ENCODE results near the gene TMEM250. TPM values are rescaled to one million over a fixed set of nuclear protein-coding genes. Genes with fewer than 3 reads are reported as not detected.

The TMEM250 gene
- total RNA-seq, 3 donors from 2014 or later (not counting 1 experiment from before 2014, with no cell fraction given), result 19.5 to 34.3 (median 33.6) TPM

GRCh38 chr9:136122425-136123383, 4.0 kb upstream of the TMEM250 start:
- DNase-seq, result peak; percentile 78 to 86
- Histone ChIP-seq H3K27me3 (ENCODE audit: control insufficient read depth, insufficient read depth, low read length) (no peaks in the 10 kb centered on the region), H3K9me3 (ENCODE audit: control insufficient read depth, insufficient read depth, low read length) (no peaks in the 10 kb centered on the region), H3K4me1 (ENCODE audit: control insufficient read depth, insufficient read depth, low read length) (peaks cover 17% of the 10 kb centered on the region), H3K4me3 (ENCODE audit: low read length) (no peak overlapping the region), H3K36me3 (ENCODE audit: control insufficient read depth, insufficient read depth, low read length) (no peaks in the 10 kb centered on the region), H3K27ac (ENCODE audit: low read length) (no peak overlapping the region)
- H3K27ac Mint-ChIP-seq, result peak overlapping the region in 1 of 2 donors; percentile 65
- peak; percentile 33 to 48 (median 34) for ATAC-seq
- peak; percentile 97 for TF ChIP-seq CTCF (IDR thresholded peaks at IDR 0.05)
- no peaks in the 10 kb centered on the region for H3K36me3 Mint-ChIP-seq
- no peak overlapping the region for H3K4me3 Mint-ChIP-seq
- intact Hi-C loops (cut with micrococcal nuclease), result loop anchor here (1.0 to 2.0 kb wide), 4 partner anchors 16 to 258 kb away; no protein-coding TSS in a partner anchor
- peaks cover 0 to 3% of the 10 kb centered on the region in 2 donors for H3K27me3 Mint-ChIP-seq (ENCODE audit: low read depth in 2 of 2)
- H3K4me1 Mint-ChIP-seq, result peaks cover 0 to 7% of the 10 kb centered on the region in 2 donors
- WGBS (ENCODE audit: insufficient coverage), result 23% methylated on average over 42 of the region's 45 CpGs
- no peaks in the 10 kb centered on the region for H3K9me3 Mint-ChIP-seq

GRCh38 chr9:136121801-136122200, 3.1 kb upstream of the TMEM250 start:
- Histone ChIP-seq H3K27ac (ENCODE audit: low read length) (no peak overlapping the region), H3K36me3 (ENCODE audit: control insufficient read depth, insufficient read depth, low read length) (no peaks in the 10 kb centered on the region), H3K4me3 (ENCODE audit: low read length) (no peak overlapping the region), H3K27me3 (ENCODE audit: control insufficient read depth, insufficient read depth, low read length) (no peaks in the 10 kb centered on the region), H3K4me1 (ENCODE audit: control insufficient read depth, insufficient read depth, low read length) (peaks cover 26% of the 10 kb centered on the region), H3K9me3 (ENCODE audit: control insufficient read depth, insufficient read depth, low read length) (no peaks in the 10 kb centered on the region)
- 93% methylated on average over 9 of the region's 9 CpGs for WGBS (ENCODE audit: insufficient coverage)
- DNase-seq, result no peak
- ATAC-seq, result no peak
- Mint-ChIP-seq H3K27me3 (ENCODE audit: low read depth in 2 of 2) (no peaks in the 10 kb centered on the region), H3K4me3 (no peak overlapping the region), H3K4me1 (peaks cover 0 to 11% of the 10 kb centered on the region in 2 donors), H3K36me3 (no peaks in the 10 kb centered on the region), H3K27ac (no peak overlapping the region), H3K9me3 (no peaks in the 10 kb centered on the region)
- intact Hi-C loops (cut with micrococcal nuclease), result loop anchor here (2.0 kb wide), 1 partner anchor 15 kb away; no protein-coding TSS in a partner anchor
- TF ChIP-seq CTCF (IDR thresholded peaks at IDR 0.05), result no peak

- Mint-ChIP-seq H3K27me3 (ENCODE audit: low read depth in 2 of 2) (no peaks in the 10 kb centered on the region), H3K36me3 (no peaks in the 10 kb centered on the region), H3K9me3 (no peaks in the 10 kb centered on the region), H3K4me1 (peaks cover 0 to 11% of the 10 kb centered on the region in 2 donors), H3K4me3 (no peak overlapping the region), H3K27ac (no peak overlapping the region)
- no peak for ATAC-seq
- WGBS (ENCODE audit: insufficient coverage), result 94% methylated on average over 18 of the region's 18 CpGs
- intact Hi-C loops (cut with micrococcal nuclease), result no loop called here
- no peak overlapping the region for H3K4me3 ChIP-seq (ENCODE audit: low read length)
- H3K4me1 ChIP-seq (ENCODE audit: control insufficient read depth, insufficient read depth, low read length), result peaks cover 31% of the 10 kb centered on the region
- DNase-seq, result no peak
- H3K27me3 ChIP-seq (ENCODE audit: control insufficient read depth, insufficient read depth, low read length), result no peaks in the 10 kb centered on the region
- H3K36me3 ChIP-seq (ENCODE audit: control insufficient read depth, insufficient read depth, low read length), result peaks cover 8% of the 10 kb centered on the region
- no peak for TF ChIP-seq CTCF (IDR thresholded peaks at IDR 0.05)
- no peaks in the 10 kb centered on the region for H3K9me3 ChIP-seq (ENCODE audit: control insufficient read depth, insufficient read depth, low read length)
- H3K27ac ChIP-seq (ENCODE audit: low read length), result no peak overlapping the region
These were observed 1.8 kb upstream of the TMEM250 start for GRCh38 chr9:136120438-136120844.

Data from natural killer cell (primary cell).